ENCODE measurements around the gene LHFPL2. TPM values are rescaled to one million over a fixed set of nuclear protein-coding genes. Genes with fewer than 3 reads are reported as not detected.

LHFPL2 gene
- total RNA-seq, 1 experiment from 2014 or later, result 17.9 TPM

- H3K4me1 ChIP-seq (ENCODE audit: control insufficient read depth in 1 of 2, insufficient read depth in 2 of 2, low read length in 2 of 2), result peaks cover 6 to 14% of the 10 kb centered on the region in 2 experiments; a peak in 3 of 4 replicates
- H3K27me3 ChIP-seq (ENCODE audit: insufficient read depth, low read length), result no peaks in the 10 kb centered on the region
- intact Hi-C loops (cut with micrococcal nuclease), result no loop called here
- no peak overlapping the region for H3K9ac ChIP-seq (ENCODE audit: low read length)
- no TSS peak for BruUV-seq (replicated peaks)
- H3K27ac ChIP-seq (ENCODE audit: low read depth, low read length), result no peak overlapping the region
- H3K4me2 ChIP-seq (ENCODE audit: low read length), result no peak overlapping the region
- RAD21 ChIA-PET (ENCODE audit: low non-redundant PET in 1 of 2, low total read pairs in 2 of 2, uncharacterized antibody in 2 of 2, unreplicated experiment in 2 of 2), result no interaction called here
- no peaks in the 10 kb centered on the region for H3K36me3 ChIP-seq (ENCODE audit: control insufficient read depth in 1 of 2, insufficient read depth in 2 of 2, low read length in 2 of 2)
- H3K9me3 ChIP-seq (ENCODE audit: control insufficient read depth in 1 of 2, insufficient read depth in 1 of 2, low read depth in 1 of 2, low read length in 2 of 2), result no peaks in the 10 kb centered on the region
- no peaks in the 10 kb centered on the region for H4K20me1 ChIP-seq (ENCODE audit: insufficient read depth)
- H3K79me2 ChIP-seq (ENCODE audit: insufficient read depth, low read length), result no peaks in the 10 kb centered on the region
- DNase-seq (ENCODE audit: low read depth, low spot score) (no peak), ATAC-seq (no peak)
- no peaks in the 10 kb centered on the region for H3K9me2 ChIP-seq (ENCODE audit: insufficient read depth)
- POLR2A ChIA-PET, result no interaction called here
- no peak overlapping the region for H3K4me3 ChIP-seq (replicated peaks in 1 of 2; ENCODE audit: low read depth in 1 of 2, low read length in 2 of 2)
- no peak overlapping the region for H2AFZ ChIP-seq (ENCODE audit: low read depth, low read length, poor library complexity, severe bottlenecking)
- CTCF ChIA-PET, result no interaction called here
- TF ChIP-seq REST (IDR thresholded peaks at IDR 0.05; ENCODE audit: low read depth) (no peak), YY1 (IDR thresholded peaks at IDR 0.05; ENCODE audit: extremely low read depth, insufficient replicate concordance, low read depth, low read length) (no peak), RAD21 (IDR thresholded peaks at IDR 0.05; ENCODE audit: low read depth) (no peak), SRF (IDR thresholded peaks at IDR 0.05; ENCODE audit: low read depth) (no peak), ZBTB33 (IDR thresholded peaks at IDR 0.05; ENCODE audit: extremely low read depth, insufficient replicate concordance, low read length) (no peak), SP1 (IDR thresholded peaks at IDR 0.05; ENCODE audit: low read depth) (no peak), EZH2 (IDR thresholded peaks at IDR 0.05) (no peak), CTCF (IDR thresholded peaks at IDR 0.05 in 2 of 3, conservative IDR thresholded peaks at IDR 0.05 in 1 of 3; ENCODE audit: borderline replicate concordance in 1 of 3, insufficient read depth in 1 of 3, low read depth in 2 of 3, low read length in 2 of 3) (no peak), FOSL1 (IDR thresholded peaks at IDR 0.05; ENCODE audit: low read depth) (no peak)
- TF ChIP-seq, protein P1, sequence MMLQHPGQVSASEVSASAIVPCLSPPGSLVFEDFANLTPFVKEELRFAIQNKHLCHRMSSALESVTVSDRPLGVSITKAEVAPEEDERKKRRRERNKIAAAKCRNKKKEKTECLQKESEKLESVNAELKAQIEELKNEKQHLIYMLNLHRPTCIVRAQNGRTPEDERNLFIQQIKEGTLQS (IDR thresholded peaks at IDR 0.05), result no peak
Measured at GRCh38 chr5:78607864-78608263, 40.7 kb downstream of the LHFPL2 start.
